Left lung (tissue), 14 donors: ENCODE data around the gene KCNRG. TPM values are rescaled to one million over a fixed set of nuclear protein-coding genes. Genes with fewer than 3 reads are reported as not detected.

Experiments
- ATAC-seq: fragments of 200-7000 bp; cut with Tn5 transposase; one replicate; pipeline ENCODE4 v1.9.1; 2020; ENCODE audit warnings: moderate library complexity
- DNase-seq, 4 donors: peaks; one replicate each; pipeline ENCODE4 v3.0.0-alpha.2; 2013 to 2020
- H3K27ac ChIP-seq, 2 donors: fragments of 200-600 bp; sonication (generic) in 1 of 2; one replicate each; pipeline versions ENCODE4 v1.5.0 to v1.8.0; 2020 to 2021
- H3K27me3 ChIP-seq, 2 donors: fragments of 200-600 bp; sonication (generic) in 1 of 2; one replicate each; pipeline versions ENCODE4 v1.5.0 to v1.8.0; 2020 to 2021
- H3K36me3 ChIP-seq, 2 donors: fragments of 200-600 bp; sonication (generic) in 1 of 2; one replicate each; pipeline versions ENCODE4 v1.5.0 to v1.8.0; 2020 to 2021
- H3K4me1 ChIP-seq, 2 donors: fragments of 200-600 bp; one replicate each; pipeline ENCODE4 v1.8.0; 2021
- H3K4me3 ChIP-seq, 2 donors: fragments of 200-600 bp; sonication (generic) in 1 of 2; one replicate each; pipeline versions ENCODE4 v1.5.0 to v1.8.0; 2020 to 2021; ENCODE audit warnings: mild to moderate bottlenecking in 1 of 2
- H3K9me3 ChIP-seq, 2 donors: fragments of 200-600 bp; sonication (generic) in 1 of 2; one replicate each; pipeline versions ENCODE4 v1.5.0 to v1.8.0; 2020 to 2021
- intact Hi-C, 2 donors: fragments of 100-400 bp; cut with DNase I; formaldehyde crosslinking; loops; one replicate each; pipeline versions ENCODE4 v1.11.2 to v1.14.2; 2022
- long read RNA-seq, 12 donors: library from polyadenylated mRNA in 2 of 12; unstranded in 2 of 12; transcript quantifications; one replicate each; pipeline ENCODE4 v2.0.0 and lab custom pipeline, GENCODE V29; 2019 to 2026
- polyA plus RNA-seq, 6 donors: library from polyadenylated mRNA; unstranded; fragments of 120-200 nt; gene quantifications; one replicate each; pipeline ENCODE4 v1.2.1, GENCODE V29; 2013; ENCODE audit not compliant: insufficient read length in 6 of 6
- total RNA-seq, 2 donors: library from RNA; stranded (reverse); fragmentation: NEBNext Ultra II Directional; extraction: Animal tissue kit (Norgen Biotek cat#: 25700); gene quantifications; one replicate each; pipeline ENCODE4 v1.2.1, GENCODE V29; 2021
- TF ChIP-seq, protein P1 (sequence below), 2 donors: fragments of 200-600 bp; sonication (generic) in 1 of 2; IDR thresholded peaks; one replicate each; pipeline versions ENCODE4 v1.5.0 to v1.8.0; 2021; ENCODE audit warnings: antibody characterized with exemption in 2 of 2
- donor health status: DM: no; HTN: yes; CAD: no.
- donor health status: DM: no; HTN: no; CAD: no.

Gene KCNRG, protein sequence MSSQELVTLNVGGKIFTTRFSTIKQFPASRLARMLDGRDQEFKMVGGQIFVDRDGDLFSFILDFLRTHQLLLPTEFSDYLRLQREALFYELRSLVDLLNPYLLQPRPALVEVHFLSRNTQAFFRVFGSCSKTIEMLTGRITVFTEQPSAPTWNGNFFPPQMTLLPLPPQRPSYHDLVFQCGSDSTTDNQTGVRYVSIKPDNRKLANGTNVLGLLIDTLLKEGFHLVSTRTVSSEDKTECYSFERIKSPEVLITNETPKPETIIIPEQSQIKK
- total RNA-seq (1 to 10 TPM in 1 of 2 donors, under 1 TPM in 1; 0.67 to 2.8 TPM), polyA plus RNA-seq (1 to 10 TPM; 2.5 to 7.1 (median 3.8) TPM)
- long read RNA-seq, donor 1, partial matches to known transcripts: 0 of 2 reads
- long read RNA-seq, donor 1, other reads (novel, unspliced or antisense): 0 of 2 reads
- long read RNA-seq, donor 2, partial matches to known transcripts: 0 of 1 reads
- long read RNA-seq, donor 2, other reads (novel, unspliced or antisense): 0 of 1 reads
- long read RNA-seq, donor 3: 0 reads
- long read RNA-seq, donor 4: 0 reads
- long read RNA-seq, donor 5, partial matches to known transcripts: 0 of 3 reads
- long read RNA-seq, donor 5, other reads (novel, unspliced or antisense): 0 of 3 reads
- long read RNA-seq, donor 6, partial matches to known transcripts: 0 of 1 reads
- long read RNA-seq, donor 6, other reads (novel, unspliced or antisense): 0 of 1 reads
- long read RNA-seq, donor 7: 0 reads
- long read RNA-seq, donor 8: 0 reads
- long read RNA-seq, donor 9: 0 reads
- long read RNA-seq, donor 10, partial matches to known transcripts: 0 of 1 reads
- long read RNA-seq, donor 10, other reads (novel, unspliced or antisense): 0 of 1 reads
- long read RNA-seq, donor 11: 0 reads
- long read RNA-seq, donor 12, partial matches to known transcripts: 0 of 1 reads
- long read RNA-seq, donor 12, other reads (novel, unspliced or antisense): 0 of 1 reads

DNA sequence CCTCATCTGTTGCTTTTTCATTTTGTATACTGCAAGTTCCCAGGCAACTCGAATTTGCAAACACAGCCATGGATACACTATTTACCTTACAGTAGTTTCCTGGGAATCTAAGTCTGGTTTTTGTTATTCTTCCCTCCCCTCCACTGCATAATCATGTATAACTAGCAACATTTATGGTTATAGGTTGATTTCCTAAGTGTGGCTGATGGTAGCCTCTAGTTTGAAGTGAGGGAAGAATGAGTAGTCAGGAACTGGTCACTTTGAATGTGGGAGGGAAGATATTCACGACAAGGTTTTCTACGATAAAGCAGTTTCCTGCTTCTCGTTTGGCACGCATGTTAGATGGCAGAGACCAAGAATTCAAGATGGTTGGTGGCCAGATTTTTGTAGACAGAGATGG, at the start of gene KCNRG:
Gene KCNRG, plus strand, starts transcription at position 187 of the 400 bp plus-strand sequence. Its CDS starts 50 bp downstream, at position 237.
- DNase-seq (no peak), ATAC-seq (peak; percentile 30)
- H3K36me3 ChIP-seq: peaks cover 0 to 72% of the 10 kb centered on the region in 2 donors
- no peaks in the 10 kb centered on the region for H3K9me3 ChIP-seq
- intact Hi-C loops: no loop called here
- H3K4me1 ChIP-seq: peaks cover 0 to 11% of the 10 kb centered on the region in 2 donors
- H3K4me3 ChIP-seq: no peak within 1 kb of the TSS
- peak within 1 kb of the TSS in 1 of 2 donors; percentile 28 for H3K27ac ChIP-seq
- TF ChIP-seq, protein P1, sequence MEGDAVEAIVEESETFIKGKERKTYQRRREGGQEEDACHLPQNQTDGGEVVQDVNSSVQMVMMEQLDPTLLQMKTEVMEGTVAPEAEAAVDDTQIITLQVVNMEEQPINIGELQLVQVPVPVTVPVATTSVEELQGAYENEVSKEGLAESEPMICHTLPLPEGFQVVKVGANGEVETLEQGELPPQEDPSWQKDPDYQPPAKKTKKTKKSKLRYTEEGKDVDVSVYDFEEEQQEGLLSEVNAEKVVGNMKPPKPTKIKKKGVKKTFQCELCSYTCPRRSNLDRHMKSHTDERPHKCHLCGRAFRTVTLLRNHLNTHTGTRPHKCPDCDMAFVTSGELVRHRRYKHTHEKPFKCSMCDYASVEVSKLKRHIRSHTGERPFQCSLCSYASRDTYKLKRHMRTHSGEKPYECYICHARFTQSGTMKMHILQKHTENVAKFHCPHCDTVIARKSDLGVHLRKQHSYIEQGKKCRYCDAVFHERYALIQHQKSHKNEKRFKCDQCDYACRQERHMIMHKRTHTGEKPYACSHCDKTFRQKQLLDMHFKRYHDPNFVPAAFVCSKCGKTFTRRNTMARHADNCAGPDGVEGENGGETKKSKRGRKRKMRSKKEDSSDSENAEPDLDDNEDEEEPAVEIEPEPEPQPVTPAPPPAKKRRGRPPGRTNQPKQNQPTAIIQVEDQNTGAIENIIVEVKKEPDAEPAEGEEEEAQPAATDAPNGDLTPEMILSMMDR (IDR thresholded peaks at IDR 0.05): no peak
- no peaks in the 10 kb centered on the region for H3K27me3 ChIP-seq

DNA sequence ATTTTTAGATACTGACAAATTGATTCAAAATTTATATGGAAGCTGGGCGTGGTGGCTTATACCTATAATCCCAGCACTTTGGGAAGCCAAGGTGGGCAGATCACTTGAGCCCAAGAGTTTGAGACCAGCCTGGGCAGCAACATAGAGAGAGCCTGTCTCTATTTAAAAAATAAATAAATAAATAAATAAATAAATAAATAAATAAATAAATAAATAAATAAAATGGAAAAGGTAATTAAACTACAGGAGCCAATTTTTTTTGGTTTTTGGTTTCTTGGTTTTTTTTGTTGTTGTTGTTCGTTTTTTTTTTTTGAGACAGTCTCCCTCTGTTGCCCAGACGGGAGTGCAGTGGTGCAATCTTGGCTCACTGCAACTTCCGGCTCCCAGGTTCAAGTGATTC, 47.8 kb upstream of the KCNRG start:
- H3K27ac ChIP-seq: no peak overlapping the region
- no peaks in the 10 kb centered on the region for H3K4me1 ChIP-seq
- TF ChIP-seq, protein P1 (IDR thresholded peaks at IDR 0.05): no peak
- H3K27me3 ChIP-seq: no peaks in the 10 kb centered on the region
- intact Hi-C loops: no loop called here
- ATAC-seq (no peak), DNase-seq (no peak)
- peaks cover 0 to 21% of the 10 kb centered on the region in 2 donors for H3K36me3 ChIP-seq
- peaks cover 0 to 15% of the 10 kb centered on the region in 2 donors for H3K9me3 ChIP-seq
- no peak overlapping the region for H3K4me3 ChIP-seq

DNA sequence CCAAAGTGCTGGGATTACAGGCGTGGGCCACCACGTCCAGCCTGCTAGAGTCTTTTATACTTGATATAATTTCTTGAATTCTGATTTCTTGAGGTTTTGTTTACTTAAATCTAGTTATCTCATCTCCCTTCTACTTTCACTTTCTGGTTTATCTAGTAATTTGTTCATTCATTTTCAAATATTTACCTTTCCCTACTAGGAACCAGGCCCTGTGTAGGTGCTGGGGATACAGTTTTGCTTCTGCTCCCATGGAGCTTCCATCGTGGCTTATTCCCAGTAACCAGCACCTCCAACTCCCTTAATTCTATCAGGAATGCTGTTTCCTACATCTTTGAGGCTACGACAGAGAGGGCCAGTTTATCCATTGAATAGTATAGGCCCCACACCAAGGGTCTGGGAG, 42.5 kb upstream of the KCNRG start:
- H3K4me3 ChIP-seq: no peak overlapping the region
- TF ChIP-seq, protein P1 (IDR thresholded peaks at IDR 0.05): no peak
- intact Hi-C loops: loop anchor here in 1 of 2 donors (10.0 kb wide), 1 partner anchor 942 kb away; no protein-coding TSS in a partner anchor

DNA sequence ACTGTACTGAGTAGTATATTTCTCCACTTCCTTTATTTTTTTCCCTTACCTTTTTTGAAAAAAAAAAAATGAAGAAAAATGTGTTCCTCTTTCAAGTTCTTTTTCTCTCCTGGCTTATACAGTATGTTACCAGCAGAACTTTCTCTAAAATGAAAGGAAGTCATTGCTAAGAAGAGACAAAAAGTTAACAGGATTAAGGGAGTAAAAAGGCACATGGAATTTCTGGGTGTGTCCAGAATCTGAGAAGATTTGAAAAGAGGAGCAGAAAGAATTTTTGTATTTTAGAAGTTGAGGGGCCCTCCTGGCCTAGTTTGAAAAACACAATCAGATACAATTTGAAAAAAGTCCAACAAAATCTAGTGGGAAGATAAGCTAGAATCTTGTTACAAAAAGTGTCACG, 39.4 kb upstream of the KCNRG start:
- intact Hi-C loops: loop anchor here in 1 of 2 donors (5.0 to 10.0 kb wide), 2 partner anchors 826 to 939 kb away; no protein-coding TSS in a partner anchor
- Histone ChIP-seq H3K36me3 (peaks cover 0 to 11% of the 10 kb centered on the region in 2 donors), H3K9me3 (no peaks in the 10 kb centered on the region), H3K4me1 (peaks cover 0 to 5% of the 10 kb centered on the region in 2 donors), H3K27me3 (no peaks in the 10 kb centered on the region), H3K4me3 (no peak overlapping the region), H3K27ac (no peak overlapping the region)
- no peak for DNase-seq
- TF ChIP-seq, protein P1 (IDR thresholded peaks at IDR 0.05): no peak
- no peak for ATAC-seq

More for the DNA sequence above, 42.5 kb upstream of the KCNRG start:
- Histone ChIP-seq H3K4me1 (peaks cover 0 to 5% of the 10 kb centered on the region in 2 donors), H3K27me3 (no peaks in the 10 kb centered on the region), H3K9me3 (no peaks in the 10 kb centered on the region), H3K27ac (no peak overlapping the region), H3K36me3 (peaks cover 0 to 11% of the 10 kb centered on the region in 2 donors)
- DNase-seq (no peak), ATAC-seq (peak; percentile 38)
